ENCODE data around the gene SRSF5.
"Not testable (repeated sequence)": the region's sequence is repeated elsewhere in the genome, so short reads cannot be mapped to it uniquely, and the experiment has no call there.

SRSF5 gene

DNA sequence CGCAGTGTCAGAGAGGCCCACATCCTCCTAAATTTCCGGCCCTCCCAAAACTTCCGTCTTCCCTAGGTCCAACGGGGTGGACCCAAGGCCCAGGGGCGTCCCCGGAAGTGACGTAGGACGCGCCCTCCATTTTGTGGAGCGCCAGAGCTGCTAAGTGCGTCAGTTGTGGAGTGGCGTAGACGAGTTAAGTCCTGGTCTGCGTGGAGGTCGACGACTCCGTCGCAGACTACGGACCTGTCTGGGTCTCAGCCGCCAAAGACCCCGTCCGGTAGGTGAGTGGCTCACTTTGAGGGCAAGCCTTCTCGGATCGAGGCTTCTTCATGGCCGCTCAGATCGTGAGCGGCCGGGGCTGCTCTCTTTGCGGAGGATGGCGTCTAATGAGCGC lies at the start of gene SRSF5:
SRSF5 (plus strand) TSS at position 159 of the 385 bp plus-strand sequence. CDS start 1,015 bp downstream, outside the sequence.
- DNase-seq = peak; percentile 97

DNA sequence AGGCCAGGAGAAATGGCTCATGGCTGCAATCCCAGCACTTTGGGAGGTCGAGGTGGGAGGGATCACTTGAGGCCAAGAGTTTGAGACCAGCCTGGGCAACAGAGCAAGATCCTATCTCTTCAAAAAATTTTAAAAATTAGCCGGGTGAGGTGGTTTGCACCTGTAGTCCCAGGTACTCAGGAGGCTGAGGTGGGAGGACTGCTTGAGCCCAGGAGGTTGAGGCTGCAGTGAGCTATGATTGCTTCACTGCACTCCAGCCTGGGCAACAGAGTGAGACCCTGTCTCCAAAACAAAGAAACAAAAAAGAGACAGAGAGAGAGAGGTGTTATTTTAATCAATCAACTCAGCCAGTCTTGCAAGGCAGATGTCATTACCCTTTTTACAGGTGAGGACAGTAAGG lies 48.3 kb upstream of the SRSF5 start:
- DNase-seq = peak; percentile 40

DNA sequence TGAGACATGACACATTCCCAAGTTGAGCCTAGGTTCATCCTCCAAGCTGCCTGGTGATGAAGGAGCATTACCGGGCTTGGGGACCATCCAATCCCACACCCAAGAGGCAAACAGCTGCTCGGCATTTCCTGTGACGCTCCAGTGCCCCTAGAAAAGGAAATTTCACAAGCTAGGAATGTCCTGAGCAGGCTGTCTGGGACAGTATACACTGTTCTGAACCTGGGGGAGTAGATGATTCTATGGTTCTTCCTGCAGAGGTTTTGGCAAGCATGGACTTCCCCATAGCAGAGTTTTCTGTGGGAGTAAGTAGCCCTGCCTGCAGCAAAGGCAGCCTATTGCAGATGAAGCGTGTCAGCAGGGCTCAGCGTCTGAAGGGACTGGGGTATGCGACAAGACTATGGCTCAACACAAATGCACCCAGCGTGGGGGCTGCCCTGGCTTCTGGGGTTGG lies 47.4 kb upstream of the SRSF5 start:
- DNase-seq = peak; percentile 57

DNA sequence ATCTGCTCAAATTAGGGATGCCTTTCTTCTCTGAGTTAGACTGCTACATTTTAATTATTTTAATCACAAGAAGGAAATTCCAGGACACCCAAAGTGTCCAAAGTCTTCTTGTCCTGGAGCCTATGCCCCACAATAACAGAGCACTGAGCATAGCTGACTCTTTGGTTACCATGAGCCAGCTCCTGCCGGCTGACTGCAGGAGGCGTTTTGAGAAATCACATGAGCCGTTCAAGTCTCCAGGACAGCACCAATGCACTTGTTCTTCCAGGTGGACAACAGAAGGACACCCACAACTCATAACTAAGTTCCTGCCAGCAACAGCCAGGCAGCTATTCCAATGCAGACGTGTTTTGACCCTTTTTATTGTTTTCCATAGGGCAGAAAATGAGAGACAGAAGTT lies 46.0 kb upstream of the SRSF5 start:
- peak; percentile 37 for DNase-seq

DNA sequence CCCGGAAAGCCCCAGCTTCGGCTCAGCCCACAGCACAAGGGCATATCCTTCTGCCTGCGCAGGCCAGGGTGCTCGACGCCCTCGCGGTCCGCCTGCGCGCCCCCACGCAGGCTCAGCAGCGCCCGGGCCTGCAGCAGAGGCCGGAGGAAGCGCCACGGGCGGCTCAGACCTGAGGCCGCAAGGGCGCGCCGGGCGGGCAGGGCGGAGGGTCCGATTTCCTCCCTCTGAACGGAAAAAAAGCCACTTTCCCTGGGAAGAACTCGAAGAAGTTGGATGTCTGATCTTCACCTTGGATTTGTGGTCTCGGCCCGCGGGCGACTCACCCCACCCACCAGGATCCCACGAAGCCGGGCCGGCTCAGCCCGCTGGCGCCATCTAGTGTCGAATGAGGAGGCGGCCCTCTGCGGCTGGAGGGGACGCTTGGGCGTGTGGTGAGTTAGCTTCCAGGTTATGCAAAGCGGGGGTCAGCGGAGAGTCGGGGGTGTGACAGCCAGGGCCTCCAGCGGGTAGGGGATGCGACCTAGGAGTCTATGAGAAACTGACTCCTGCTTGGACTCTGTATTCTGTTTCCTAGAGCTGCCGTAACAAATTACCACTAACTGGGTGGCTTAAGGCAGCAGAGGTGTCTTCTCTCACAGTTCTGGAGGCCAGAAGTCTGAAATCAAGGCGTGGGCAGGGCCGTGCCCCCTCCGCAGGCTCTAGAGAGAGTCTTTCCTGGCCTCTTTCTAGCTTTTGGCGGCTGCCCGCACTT lies 40.0 kb upstream of the SRSF5 start:
- DNase-seq = peak; percentile 97

DNA sequence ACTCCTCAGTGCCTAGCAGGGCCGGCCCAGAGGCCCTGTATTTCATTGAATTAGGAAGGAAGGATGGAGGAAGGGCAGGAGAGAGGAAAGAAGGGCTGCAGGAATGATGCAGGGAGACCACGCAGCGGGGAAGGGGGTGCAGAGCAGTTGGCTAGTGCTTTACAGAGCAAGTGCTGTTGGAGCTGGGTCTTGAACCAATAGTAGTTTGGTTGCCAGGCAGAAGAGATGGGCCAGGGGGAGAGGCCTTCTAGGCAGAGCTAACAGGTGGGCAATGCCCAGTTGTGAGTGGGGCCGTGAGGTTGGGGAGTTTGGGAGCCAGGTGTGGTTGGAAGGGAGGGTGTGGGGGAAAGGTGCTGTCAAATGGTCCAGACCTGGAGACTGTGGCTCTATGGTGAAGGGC lies 39.1 kb upstream of the SRSF5 start:
- no peak for DNase-seq

DNA sequence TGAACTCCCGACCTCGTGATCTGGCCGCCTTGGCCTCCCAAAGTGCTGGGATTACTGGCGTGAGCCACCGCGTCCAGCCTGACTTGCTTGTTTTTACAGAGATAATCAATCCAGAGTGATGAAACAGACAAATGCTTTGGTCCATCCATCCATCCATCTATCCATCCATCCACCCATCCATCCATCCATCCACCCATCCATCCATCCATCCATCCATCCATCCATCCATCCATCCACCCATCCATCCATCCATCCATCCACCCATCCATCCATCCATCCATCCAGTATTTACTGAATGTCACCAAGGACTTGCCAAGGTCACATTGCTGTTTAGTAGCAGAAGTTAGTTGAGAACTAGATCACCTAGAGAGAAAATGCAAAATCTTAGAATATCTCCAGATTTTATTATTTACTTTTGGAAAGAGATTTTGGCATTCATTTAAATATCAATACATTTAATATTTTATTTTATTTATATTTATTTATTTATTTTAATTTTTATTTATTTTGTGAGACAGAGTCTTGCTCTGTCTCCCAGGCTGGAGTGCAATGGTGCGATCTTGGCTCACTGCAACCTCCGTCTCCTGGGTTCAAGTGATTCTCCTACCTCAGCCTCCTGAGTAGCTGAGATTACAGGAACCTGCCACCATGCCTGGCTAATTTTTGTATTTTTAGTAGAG lies 34.9 kb upstream of the SRSF5 start:
- DNase-seq = not testable (repeated sequence)

DNA sequence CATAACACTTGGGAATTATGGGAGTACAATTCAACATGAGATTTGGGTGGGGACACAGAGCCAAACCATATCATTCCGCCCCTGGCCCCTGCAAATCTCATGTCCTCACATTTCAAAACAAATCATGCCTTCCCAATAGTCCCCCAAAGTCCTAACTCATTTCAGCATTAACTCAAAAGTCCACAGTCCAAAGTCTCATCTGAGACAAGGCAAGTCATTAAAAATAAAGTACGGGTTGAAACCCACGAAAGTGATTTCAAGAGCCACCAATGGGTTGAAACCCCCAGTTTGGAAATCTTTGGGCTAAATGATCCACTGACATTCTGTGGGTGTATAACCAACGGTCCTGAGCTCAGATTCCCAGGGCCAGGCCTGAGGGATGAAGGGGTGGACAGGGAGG lies 30.5 kb upstream of the SRSF5 start:
- not testable (repeated sequence) for DNase-seq

DNA sequence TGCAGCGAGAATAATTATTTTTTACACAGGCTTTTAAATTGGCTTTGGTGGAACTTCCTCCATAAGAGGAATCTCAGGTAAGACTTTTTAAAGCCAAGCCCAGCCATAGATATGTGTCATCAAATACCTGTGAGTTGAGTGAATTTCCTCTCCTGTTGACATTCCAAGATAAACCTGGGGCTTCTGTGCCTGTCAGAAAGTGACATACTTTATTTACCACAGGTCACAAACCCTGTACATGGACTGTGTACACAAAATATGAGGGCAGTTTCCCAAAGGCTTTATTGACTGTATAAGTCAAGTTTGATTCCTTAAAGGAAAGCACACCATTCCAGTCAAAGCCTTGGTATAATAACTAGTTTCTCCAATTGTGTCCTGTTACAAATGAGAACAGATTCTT lies 25.9 kb upstream of the SRSF5 start:
- no peak for DNase-seq

DNA sequence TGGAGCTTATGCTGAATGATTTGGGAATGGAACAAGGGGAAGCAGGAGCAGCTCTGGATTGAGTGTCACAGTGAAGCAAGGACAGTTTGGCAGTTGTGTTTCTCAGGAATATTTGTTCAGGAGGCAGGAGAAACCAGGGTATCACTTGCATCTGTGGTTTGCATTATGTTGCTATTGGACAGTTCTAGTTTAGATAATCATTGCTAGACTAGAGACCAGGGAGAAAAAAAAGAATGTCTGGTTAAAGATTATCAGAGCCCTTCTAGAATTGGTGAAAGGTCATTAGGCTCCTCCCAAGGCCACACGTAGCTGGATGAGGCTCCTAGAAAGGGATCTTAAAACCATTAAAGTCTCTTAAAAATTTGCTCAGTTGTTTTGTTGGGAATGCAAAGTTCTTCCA lies 17.0 kb upstream of the SRSF5 start:
- DNase-seq = no peak

DNA sequence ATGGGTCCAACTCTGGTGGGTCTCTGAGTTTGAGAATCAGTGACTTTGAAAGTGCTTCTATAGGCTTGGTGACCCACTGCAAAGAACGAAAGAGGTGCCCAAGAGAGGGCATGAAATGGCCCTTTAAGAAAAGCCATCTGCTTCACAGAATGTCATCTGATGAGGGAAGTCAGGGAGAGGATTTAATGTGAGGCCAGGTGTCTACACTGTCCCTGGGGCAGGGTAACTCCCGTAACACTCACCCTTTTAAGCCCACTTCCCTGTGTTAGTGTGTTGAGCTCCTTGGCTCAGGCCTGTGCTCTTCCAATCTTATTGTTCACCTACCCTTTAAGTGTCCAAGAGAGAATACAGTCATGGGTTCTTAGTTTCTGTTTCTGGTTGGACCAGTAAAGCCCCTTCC lies 16.4 kb upstream of the SRSF5 start:
- DNase-seq = no peak

DNA sequence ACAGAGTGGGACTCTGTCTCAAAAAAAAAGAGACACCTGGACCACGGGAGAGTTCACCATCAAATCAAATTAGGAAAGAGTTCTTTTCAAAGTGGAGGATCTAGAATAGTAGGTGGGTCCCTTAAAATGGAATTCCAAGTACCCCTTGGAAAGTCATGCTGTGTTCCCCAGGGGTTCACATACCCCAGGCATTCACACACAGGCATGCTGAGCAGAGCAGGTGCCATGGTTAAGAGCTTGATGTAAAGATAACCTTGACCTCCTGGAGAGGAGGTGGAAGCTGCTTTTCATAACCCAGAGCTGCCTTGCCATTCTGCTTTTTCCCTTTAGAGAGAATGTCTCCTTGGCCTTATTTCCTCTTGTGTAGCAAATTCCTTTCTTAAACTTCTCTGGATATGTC lies 14.2 kb upstream of the SRSF5 start:
- no peak for DNase-seq

DNA sequence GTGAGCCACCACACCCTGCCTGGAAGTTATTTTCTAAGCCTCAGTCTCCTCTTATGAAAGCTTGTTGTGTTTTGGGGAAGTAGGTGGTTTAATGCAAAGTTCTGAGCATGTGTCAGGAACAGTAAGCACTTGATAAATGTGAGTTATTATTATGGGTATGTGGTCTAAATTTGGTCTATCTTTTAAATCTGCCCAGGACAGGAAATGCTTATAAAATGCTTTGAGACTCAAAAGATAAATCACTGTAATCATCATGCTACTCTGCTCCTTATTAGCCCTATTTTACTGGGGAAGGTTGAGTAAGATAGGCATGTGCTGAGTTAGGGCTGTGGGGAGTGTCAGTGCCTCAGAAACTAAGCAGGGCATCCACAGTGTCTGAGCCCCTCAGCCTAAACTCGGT lies 13.1 kb upstream of the SRSF5 start:
- DNase-seq = no peak

DNA sequence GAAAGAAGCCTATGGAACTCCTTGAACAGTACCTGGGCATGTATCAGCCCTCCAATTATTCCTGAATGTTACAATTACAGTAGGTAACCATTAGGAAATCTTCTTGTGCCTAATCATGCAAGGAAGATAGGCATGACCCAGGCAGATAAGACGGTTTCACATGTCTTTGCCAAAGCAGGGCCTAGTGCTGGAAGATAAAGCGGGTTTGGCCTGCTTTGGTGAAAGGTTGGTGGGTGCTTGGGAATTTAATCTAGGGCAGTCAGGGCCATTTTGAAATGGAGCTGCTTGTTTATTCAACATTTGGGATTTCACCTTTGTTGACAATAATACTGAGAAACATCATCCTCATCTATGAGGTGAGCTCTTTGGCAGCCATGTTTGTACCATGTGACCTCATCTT lies 12.5 kb upstream of the SRSF5 start:
- DNase-seq = no peak

DNA sequence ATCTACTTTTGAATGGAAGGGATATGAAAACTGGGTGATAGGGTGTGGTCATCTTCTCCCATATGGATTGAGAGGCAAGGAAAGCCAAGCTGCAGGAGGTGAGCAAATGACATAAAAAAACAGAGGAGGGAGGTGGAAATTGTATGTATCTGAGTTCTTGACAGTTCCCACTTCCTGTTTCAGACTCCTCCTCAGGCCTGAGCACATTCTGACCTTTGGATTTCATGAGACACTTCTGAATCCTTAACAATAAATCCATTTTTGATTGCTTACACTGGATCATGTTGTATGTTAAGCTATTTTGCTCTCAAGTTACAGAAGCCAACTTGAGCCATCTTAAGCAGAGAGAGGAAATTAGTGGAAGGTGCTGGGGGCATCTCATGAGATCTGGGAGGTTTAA lies 11.6 kb upstream of the SRSF5 start:
- DNase-seq = no peak

DNA sequence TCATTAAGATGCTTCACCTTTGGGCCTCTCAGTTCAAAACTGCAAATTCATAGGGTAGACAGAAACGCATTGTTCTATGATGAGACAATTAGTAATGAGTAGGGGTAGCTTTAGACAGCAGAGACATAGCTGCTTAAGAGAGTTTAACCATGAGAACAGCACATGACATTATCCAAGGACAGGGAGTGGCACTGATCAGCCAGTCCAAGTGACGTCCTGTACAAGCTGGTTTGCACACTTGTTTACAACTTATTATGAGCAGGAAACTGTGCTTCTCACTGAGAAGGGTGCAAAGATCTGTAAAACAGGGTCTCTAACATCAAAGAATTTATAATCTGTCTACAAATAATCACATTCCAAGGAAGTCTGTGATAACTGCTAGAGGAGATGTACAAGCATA lies 11.2 kb upstream of the SRSF5 start:
- DNase-seq = no peak

DNA sequence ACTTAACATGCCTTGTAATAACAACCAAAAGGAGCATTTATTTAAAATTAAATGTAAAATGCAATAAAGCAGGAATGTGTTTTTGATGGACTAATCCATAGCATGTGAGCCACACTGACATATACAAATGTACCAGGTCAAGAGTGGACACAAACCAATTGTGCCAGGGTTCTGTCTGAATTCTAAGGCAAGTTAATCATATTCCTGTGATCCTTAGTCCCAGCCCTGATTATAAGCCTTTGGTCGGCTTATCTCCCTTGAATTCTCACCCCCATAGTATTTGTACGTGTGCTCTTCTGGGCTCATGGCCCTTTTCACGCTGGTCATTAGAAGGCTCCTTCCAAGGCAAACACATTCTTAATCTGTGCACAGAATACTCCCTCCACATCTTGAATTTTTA lies 10.6 kb upstream of the SRSF5 start:
- no peak for DNase-seq

DNA sequence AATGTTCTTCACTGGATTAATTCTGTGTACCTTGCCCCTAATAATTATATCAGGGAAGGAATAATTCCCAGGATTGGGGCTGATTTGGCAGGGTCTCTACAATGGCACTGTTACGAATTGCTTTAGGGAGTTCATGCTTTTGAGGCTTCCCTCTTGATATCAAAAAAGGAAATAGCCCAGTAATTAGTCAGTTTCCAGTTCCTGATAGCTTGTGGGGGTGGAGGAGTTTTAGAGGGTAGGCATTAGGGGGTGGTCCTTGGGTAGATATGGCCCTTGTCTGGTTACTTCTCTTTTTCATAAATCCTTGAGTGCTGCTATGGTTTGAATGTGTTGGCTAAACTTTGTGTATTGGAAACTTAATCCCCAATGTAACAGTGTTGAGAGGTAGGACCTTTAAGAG lies 6.1 kb upstream of the SRSF5 start:
- no peak for DNase-seq

DNA sequence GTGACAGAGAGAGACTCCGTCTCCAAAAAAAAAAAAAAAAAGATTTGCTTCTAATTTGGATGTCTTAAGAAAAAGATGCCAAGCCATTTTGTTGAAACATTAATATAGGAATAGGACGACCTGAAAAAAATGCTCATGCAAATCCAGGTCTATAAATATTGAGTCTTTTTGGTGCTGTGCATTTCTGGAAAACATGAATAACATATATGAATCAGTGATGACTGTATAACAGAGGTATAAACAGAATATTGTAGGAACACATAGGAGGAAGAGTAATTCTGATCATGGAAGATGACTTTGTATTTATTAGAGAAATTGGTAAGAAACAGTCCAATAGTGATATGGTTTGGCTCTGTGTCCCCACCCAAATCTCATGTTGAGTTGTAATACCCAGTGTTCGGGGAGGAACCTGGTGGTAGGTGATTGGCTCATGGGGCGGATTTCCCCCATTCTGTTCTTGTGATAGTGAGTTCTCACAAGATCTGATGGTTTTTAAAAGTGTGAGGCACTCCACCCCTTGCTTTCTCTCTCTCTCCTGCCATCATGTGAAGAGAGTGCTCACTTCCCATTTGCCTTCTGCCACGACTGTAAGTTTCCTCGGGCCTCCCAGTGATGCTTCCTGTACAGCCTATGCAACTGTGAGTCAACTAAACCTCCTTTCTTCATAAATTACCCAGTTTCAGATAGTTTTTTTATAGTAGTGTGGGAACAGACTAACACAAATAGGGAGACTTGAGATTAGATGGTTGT lies 3.0 kb upstream of the SRSF5 start:
- no peak for DNase-seq

DNA sequence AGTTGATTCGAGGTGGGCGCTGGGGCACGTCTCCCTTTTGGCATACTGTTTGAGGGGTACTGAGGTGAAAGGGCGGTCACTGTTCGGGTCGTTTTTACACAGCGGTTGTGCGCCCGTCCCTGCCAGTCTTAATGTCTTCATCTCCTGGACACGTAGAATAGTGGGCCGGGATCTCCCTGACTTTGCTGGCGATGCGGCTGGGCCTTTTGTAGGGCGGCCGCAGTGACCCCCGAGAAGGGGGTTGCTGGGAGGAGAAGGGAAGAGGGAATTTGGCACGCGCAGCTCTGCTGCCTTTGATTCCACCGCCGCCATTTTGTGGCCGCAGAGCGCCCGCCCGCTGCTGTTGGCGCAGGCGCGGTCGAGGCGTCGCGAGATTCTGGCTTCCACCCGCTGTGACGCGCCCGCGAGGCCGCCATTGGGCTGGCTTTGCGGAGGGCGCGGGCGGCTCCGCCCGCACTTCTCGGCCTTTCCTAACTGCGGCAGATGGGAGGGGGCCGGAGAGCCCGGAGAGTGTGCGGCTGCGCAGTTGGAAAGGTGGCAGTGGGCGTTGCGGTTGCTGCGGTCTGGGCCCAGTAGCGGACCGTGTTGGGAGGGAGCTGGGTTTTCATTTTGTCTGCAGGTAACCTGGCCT lies 542 bp downstream of the SRSF5 start:
- peak; percentile 96 for DNase-seq

DNA sequence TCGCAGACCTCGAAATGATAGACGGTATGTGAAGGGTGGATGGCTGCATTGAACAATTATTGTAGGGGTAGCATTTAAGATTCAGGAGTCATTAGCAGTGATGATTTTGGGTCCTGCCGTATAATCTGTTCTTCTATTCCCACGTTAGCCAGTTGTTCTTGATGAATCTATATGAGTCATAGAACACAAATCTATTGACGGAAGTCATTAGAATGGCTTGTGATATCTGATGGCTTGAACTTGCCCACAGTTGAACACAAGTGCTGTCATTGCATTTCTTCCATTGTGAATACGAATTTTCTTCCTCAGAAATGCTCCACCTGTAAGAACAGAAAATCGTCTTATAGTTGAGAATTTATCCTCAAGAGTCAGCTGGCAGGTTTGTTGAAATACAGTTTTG lies 1.9 kb downstream of the SRSF5 start:
- no peak for DNase-seq

DNA sequence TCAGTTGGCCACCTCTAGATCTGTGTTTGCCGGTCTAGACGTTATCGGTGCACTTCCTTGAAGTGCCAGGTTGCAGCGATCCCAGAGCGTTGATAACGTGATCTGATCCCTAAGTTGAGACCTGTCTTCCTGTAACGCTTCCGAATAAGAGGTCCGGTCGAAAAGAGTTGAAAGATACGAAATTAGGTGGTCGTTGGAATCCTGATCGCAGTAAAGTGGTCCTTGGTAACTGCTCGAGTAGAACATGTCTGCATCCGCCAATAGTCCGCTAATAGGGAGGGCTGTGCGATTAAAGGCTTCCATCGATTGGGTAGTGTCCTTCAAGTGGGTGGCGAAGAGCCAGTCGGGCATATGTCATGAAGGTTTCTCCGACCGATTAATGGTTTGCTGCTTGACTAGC lies 2.7 kb downstream of the SRSF5 start:
- peak; percentile 48 for DNase-seq

DNA sequence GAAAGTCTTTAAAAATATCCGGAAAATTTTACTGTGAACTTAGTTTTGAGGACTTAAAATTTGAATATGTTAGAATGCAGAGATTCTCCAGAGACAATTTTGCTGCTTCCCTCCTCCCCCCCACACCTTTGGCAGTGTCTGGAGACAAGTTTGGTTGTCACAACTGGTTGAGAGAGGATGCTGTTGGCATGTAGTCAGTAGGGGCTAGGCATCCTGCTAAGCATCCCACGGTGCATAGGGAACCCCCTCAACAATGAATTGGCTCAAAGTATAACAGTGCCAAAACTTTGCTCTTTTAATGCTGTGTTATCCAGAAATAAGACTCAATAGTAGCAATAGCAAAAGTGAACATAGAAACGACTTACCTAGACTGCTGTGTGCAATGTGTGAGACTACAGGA lies 3.6 kb downstream of the SRSF5 start:
- DNase-seq = peak; percentile 37
